DND-41 (cell line): ENCODE data around the gene ZNF521.

Experiments used
- EZH2 ChIP-seq: IDR thresholded peaks from 3 replicates; pipeline ENCODE4 v1.6.1; 2012; ENCODE audit warnings: borderline replicate concordance, low read depth, mild to moderate bottlenecking, moderate library complexity, low read length, inconsistent platforms; ENCODE audit not compliant: severe bottlenecking
- TF ChIP-seq, protein P1 (sequence below): IDR thresholded peaks from 2 replicates; pipeline ENCODE4 v1.5.1; 2012; ENCODE audit warnings: borderline replicate concordance, low read length, moderate library complexity, mild to moderate bottlenecking; ENCODE audit not compliant: poor library complexity, severe bottlenecking; ENCODE audit errors: extremely low read depth

DNA sequence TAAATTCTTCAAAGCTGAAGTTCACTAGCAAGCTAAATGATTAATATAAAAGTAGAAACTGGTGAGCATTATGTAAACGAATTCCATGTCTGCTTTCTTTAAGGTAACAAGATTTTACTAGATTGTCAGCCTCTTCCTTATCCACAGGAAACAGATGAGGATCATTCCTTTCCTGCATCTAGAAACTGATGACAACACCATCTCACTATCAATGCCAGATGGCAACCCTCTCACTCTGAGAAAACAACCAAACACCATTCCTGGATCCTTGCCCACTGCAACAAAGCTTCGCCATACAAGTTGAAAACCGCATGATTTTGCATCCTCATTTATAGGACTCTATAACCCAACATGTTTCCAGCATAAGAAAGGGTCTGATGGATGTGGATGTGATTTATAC is 122.9 kb downstream of the ZNF521 start:
- TF ChIP-seq, protein P1, sequence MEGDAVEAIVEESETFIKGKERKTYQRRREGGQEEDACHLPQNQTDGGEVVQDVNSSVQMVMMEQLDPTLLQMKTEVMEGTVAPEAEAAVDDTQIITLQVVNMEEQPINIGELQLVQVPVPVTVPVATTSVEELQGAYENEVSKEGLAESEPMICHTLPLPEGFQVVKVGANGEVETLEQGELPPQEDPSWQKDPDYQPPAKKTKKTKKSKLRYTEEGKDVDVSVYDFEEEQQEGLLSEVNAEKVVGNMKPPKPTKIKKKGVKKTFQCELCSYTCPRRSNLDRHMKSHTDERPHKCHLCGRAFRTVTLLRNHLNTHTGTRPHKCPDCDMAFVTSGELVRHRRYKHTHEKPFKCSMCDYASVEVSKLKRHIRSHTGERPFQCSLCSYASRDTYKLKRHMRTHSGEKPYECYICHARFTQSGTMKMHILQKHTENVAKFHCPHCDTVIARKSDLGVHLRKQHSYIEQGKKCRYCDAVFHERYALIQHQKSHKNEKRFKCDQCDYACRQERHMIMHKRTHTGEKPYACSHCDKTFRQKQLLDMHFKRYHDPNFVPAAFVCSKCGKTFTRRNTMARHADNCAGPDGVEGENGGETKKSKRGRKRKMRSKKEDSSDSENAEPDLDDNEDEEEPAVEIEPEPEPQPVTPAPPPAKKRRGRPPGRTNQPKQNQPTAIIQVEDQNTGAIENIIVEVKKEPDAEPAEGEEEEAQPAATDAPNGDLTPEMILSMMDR, result no peak
- TF ChIP-seq EZH2, result no peak
